Tibial nerve (tissue), 4 donors: ENCODE measurements around the gene CLASRP. TPM values are rescaled to one million over a fixed set of nuclear protein-coding genes. Genes with fewer than 3 reads are reported as not detected.

Experiments
- DNase-seq, 2 donors: peaks; one replicate each; pipeline ENCODE4 v3.0.0-alpha.2; 2019; ENCODE audit warnings: low spot score in 2 of 2
- H3K27ac ChIP-seq, 4 donors: fragments of 200-600 bp; sonication (generic) in 3 of 4; one replicate each; pipeline ENCODE4 v1.5.1; 2017 to 2019; ENCODE audit warnings: mild to moderate bottlenecking in 1 of 4
- H3K27me3 ChIP-seq, 2 donors: fragments of 200-600 bp; sonication (generic) in 1 of 2; one replicate each; pipeline versions ENCODE4 v1.5.1 to v1.6.0; 2017 to 2019
- H3K36me3 ChIP-seq, 3 donors: fragments of 200-600 bp; sonication (generic); one replicate each; pipeline ENCODE4 v1.5.1; 2018 to 2019
- H3K4me1 ChIP-seq, 4 donors: fragments of 200-600 bp; sonication (generic) in 3 of 4; one replicate each; pipeline ENCODE4 v1.5.1; 2017 to 2019
- H3K4me3 ChIP-seq, 4 donors: fragments of 200-600 bp; sonication (generic) in 3 of 4; one replicate each; pipeline ENCODE4 v1.5.1; 2017 to 2019; ENCODE audit warnings: mild to moderate bottlenecking in 1 of 4, moderate library complexity in 1 of 4
- H3K9me3 ChIP-seq, 4 donors: fragments of 200-600 bp; sonication (generic) in 3 of 4; one replicate each; pipeline ENCODE4 v1.5.1; 2017 to 2019
- EP300 ChIP-seq, 2 donors: sonication (generic); formaldehyde crosslinking; IDR thresholded peaks; one replicate each; pipeline ENCODE4 v1.6.1; 2017; ENCODE audit warnings: antibody characterized with exemption in 2 of 2, mild to moderate bottlenecking in 1 of 2
- POLR2A ChIP-seq, 2 donors: fragments of 450-650 bp; IDR thresholded peaks; one replicate each; pipeline ENCODE4 v1.6.1; 2017; ENCODE audit warnings: antibody characterized with exemption in 2 of 2, mild to moderate bottlenecking in 2 of 2, moderate library complexity in 2 of 2
- WGBS, 2 donors: methylation state at CpG; one replicate each; pipeline ENCODE4 v1.1.5; 2018; 5-methylcytosine and 5-hydroxymethylcytosine counted together
- total RNA-seq, 4 donors: library from RNA; depleted of rRNA; stranded (reverse); fragments of >200 nt; gene quantifications; one replicate each; pipeline ENCODE4 v1.1.0, GENCODE V29; 2016
- TF ChIP-seq, protein P1 (sequence below), 5 experiments: fragments of 200-600 bp in 3 of 5; fragments of 450-650 bp in 2 of 5; sonication (generic) in 3 of 5; IDR thresholded peaks; one replicate each; pipeline ENCODE4 v1.5.1; 2016 to 2019; ENCODE audit warnings: antibody characterized with exemption in 5 of 5, mild to moderate bottlenecking in 3 of 5, moderate library complexity in 2 of 5

Gene CLASRP
- total RNA-seq, 4 donors from 2014 or later = 72.8 to 109 (median 95.5) TPM

DNA sequence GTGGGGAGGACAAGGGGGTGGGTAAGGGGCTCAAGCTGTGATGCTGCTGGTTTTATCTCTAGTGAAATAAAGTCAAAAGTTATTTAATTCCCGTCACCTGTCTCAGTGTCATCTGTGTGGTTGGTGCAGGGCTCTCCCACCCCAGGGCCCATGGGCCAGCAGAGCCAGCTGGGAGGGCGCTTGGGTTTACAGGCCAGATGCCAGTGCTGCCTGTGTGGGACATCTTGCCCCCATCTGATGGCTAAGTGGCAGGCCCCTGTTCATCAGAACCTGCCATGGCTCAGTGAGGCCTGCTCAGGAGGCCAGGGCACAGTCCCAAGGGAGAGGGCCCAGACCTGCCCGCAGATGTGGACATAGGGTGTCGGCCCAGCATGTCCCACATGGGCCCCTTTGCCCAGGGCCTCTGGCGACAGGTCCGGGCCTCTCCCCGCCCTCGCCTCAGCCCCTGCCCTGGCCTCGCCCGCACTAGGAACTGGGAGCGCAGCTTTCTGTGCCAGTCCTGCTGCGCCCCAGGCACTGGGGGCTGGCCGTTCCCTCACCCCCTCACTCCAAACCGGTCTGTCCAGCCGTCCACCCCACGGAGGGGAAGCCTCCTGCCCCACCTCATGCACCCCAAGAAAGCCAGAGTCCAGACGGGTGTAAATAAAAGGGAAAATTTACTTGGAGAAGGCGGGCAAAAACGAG is 32.2 kb downstream of the CLASRP start:
- peaks cover 0 to 16% (median 11%) of the 10 kb centered on the region in 4 donors for H3K4me1 ChIP-seq
- H3K9me3 ChIP-seq = no peaks in the 10 kb centered on the region
- no peak overlapping the region for H3K27ac ChIP-seq
- TF ChIP-seq POLR2A (IDR thresholded peaks at IDR 0.05) = no peak
- TF ChIP-seq EP300 (IDR thresholded peaks at IDR 0.05) = no peak
- TF ChIP-seq, protein P1, sequence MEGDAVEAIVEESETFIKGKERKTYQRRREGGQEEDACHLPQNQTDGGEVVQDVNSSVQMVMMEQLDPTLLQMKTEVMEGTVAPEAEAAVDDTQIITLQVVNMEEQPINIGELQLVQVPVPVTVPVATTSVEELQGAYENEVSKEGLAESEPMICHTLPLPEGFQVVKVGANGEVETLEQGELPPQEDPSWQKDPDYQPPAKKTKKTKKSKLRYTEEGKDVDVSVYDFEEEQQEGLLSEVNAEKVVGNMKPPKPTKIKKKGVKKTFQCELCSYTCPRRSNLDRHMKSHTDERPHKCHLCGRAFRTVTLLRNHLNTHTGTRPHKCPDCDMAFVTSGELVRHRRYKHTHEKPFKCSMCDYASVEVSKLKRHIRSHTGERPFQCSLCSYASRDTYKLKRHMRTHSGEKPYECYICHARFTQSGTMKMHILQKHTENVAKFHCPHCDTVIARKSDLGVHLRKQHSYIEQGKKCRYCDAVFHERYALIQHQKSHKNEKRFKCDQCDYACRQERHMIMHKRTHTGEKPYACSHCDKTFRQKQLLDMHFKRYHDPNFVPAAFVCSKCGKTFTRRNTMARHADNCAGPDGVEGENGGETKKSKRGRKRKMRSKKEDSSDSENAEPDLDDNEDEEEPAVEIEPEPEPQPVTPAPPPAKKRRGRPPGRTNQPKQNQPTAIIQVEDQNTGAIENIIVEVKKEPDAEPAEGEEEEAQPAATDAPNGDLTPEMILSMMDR (IDR thresholded peaks at IDR 0.05) = no peak
- H3K36me3 ChIP-seq = peaks cover 2 to 66% (median 26%) of the 10 kb centered on the region in 3 donors
- no peak for DNase-seq
- peaks cover 0 to 2% of the 10 kb centered on the region in 2 donors for H3K27me3 ChIP-seq
- H3K4me3 ChIP-seq = no peak overlapping the region
- WGBS, 2 donors = 83 to 89% methylated on average over 19 of the region's 19 CpGs

GRCh38 chr19:45071545-45071938 is 32.7 kb downstream of the CLASRP start:
- Histone ChIP-seq H3K27me3 (peaks cover 0 to 3% of the 10 kb centered on the region in 2 donors), H3K9me3 (no peaks in the 10 kb centered on the region), H3K36me3 (peaks cover 2 to 60% (median 26%) of the 10 kb centered on the region in 3 donors), H3K27ac (no peak overlapping the region), H3K4me3 (no peak overlapping the region), H3K4me1 (peaks cover 0 to 20% (median 12%) of the 10 kb centered on the region in 4 donors)
- TF ChIP-seq, protein P1 (IDR thresholded peaks at IDR 0.05) = no peak
- TF ChIP-seq POLR2A (IDR thresholded peaks at IDR 0.05) (no peak), EP300 (IDR thresholded peaks at IDR 0.05) (no peak)
- 90 to 93% methylated on average over 25 of the region's 25 CpGs for WGBS, 2 donors
- DNase-seq = no peak

DNA sequence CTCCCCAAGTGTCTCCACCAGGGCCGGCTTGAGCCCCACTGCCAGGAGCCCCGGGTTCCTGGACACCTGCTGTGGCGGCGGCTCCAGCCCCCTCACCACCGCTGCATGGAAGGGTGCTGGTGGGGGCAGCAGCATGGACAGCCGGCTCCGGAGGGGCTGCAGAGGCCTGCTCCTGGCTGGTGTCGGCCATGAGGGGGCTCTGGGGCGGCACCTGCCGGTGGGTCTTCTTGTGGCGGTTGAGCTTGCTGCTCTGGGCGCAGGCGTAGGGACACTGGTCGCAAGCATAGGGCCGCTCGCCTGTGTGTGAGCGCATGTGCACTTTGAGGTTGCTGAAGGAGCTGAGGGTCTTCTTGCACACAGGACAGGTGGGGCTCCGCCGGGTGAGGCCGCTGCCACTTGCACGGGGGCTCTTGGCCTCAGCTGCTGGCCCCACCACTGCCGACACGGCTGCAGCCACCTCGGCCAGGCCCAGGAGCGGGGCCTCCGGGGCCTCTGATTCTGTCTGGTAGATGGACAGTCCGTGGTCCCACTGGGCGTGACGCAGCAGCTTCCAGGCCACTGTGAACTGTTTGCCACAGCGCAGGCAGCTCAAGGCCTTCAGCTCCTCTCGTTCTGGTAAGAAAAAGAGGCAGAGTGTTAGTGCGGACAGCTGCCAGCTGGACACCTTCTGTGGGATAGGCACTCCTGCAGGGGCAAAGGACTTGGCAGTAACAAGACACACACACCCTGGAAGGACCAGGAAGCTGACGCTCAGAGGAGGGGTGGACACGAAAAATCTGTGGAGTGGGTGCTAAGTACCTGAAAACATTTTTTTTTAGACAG is 33.3 kb downstream of the CLASRP start:
- Histone ChIP-seq H3K9me3 (no peaks in the 10 kb centered on the region), H3K4me3 (no peak overlapping the region), H3K4me1 (peaks cover 0 to 26% (median 15%) of the 10 kb centered on the region in 4 donors), H3K27me3 (peaks cover 0 to 3% of the 10 kb centered on the region in 2 donors), H3K36me3 (peaks cover 2 to 54% (median 21%) of the 10 kb centered on the region in 3 donors), H3K27ac (no peak overlapping the region)
- TF ChIP-seq, protein P1 (IDR thresholded peaks at IDR 0.05) = no peak
- TF ChIP-seq POLR2A (IDR thresholded peaks at IDR 0.05) (no peak), EP300 (IDR thresholded peaks at IDR 0.05) (no peak)
- no peak for DNase-seq
- 85% methylated on average over 8 to 31 of the region's 34 CpGs for WGBS, 2 donors

GRCh38 chr19:45074744-45075300 is 36.0 kb downstream of the CLASRP start:
- Histone ChIP-seq H3K27ac (peak overlapping the region in 3 of 4 donors; percentile 49 to 76 (median 53)), H3K9me3 (no peaks in the 10 kb centered on the region), H3K27me3 (peaks cover 0 to 3% of the 10 kb centered on the region in 2 donors), H3K4me1 (peaks cover 0 to 38% (median 17%) of the 10 kb centered on the region in 4 donors), H3K4me3 (peak overlapping the region in 2 of 4 donors; percentile 57 to 67), H3K36me3 (peaks cover under 1 to 27% (median 7%) of the 10 kb centered on the region in 3 donors)
- TF ChIP-seq, protein P1 (IDR thresholded peaks at IDR 0.05) = no peak
- TF ChIP-seq EP300 (IDR thresholded peaks at IDR 0.05) (no peak), POLR2A (IDR thresholded peaks at IDR 0.05) (no peak)
- WGBS, 2 donors = 51 to 59% methylated on average over 11 of the region's 11 CpGs
- DNase-seq = no peak
